DMS 273 treated with DMSO at 0.1 percent for 48 hours (cell line): ENCODE results near the gene NPY4R.
"Not testable (repeated sequence)": the region's sequence is repeated elsewhere in the genome, so short reads cannot be mapped to it uniquely, and the experiment has no call there.

Experiments used
- DNase-seq: peaks from one replicate; lab custom pipeline; 2025; lab: John Stamatoyannopoulos, UW

NPY4R gene

DNA sequence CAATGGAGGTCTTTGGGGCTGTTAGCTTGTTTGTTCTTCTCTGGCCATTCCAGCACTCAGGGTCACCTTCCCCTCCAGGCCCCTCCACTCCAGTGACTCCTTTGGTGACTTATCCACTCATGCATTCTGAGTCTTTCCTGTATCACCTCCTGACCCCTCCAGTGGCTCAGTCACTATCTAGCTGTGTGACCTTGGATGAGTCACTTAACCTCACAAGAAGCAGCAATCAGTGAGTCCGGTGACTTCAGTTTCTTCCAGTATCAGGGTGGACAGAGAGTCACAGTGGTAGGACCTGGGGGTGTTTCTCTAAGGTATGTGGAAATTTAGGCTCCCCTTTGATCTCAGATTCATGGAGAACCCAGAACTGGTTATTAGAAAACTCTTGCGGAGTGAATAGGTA, 9.8 kb downstream of the NPY4R start:
- not testable (repeated sequence) for DNase-seq

DNA sequence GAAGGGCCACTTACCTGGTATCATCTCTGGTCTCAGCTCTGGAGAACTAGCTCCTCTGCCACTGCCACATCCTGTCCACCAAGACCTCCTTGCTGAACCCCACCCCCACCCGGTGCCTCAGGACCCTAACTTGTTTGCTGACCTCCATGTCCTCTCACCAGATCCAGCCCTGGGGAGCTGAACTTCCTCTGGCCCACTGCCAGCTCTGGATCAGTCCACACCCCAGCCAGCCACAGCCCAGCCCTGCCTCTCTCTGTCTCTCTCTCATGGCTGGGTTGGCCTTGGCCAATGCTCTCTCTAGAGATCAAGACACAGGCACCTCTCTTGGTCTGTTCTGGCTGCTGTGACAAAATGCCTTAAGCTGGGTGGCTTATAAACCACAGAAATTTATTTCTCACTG, 14.4 kb downstream of the NPY4R start:
- DNase-seq = not testable (repeated sequence)

DNA sequence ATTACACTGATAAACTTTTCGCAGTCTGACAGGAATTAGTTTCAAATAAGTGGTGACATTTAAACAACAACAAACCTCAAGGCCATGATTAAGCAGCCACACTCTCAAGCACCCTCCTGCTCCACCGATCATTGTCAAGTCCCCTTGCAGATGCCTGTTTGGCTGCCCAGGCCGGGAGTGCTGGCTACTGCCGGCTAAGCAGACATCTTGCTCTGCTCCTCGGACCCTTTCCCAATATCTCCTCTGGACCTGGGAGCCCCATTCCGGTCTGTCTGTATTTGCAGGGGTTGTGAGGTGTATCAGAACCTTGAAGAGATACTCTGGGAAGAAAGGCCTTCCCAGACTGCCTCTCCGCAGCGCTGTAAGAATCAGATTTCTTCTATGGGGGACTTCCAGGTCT, 14.9 kb downstream of the NPY4R start:
- not testable (repeated sequence) for DNase-seq

DNA sequence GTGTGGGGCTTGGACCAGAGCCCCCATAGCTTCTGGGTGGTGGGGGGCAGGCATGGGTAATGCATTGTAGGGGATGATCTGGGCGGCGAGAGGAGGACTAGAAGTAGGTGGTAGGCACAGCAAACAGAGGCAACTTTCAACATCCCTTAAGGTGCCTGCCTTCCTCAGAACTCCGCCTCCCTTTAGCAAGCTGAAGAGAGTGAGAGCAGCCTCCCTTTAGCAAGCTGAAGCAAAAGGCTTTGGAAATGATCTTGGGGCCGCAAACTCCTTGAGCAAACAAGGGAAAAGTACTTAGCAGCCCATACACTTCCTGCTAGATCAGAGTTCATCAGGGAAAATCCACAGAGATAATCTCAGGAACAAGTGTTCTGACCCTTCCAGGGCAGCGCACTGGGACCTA, 18.3 kb downstream of the NPY4R start:
- DNase-seq = not testable (repeated sequence)

DNA sequence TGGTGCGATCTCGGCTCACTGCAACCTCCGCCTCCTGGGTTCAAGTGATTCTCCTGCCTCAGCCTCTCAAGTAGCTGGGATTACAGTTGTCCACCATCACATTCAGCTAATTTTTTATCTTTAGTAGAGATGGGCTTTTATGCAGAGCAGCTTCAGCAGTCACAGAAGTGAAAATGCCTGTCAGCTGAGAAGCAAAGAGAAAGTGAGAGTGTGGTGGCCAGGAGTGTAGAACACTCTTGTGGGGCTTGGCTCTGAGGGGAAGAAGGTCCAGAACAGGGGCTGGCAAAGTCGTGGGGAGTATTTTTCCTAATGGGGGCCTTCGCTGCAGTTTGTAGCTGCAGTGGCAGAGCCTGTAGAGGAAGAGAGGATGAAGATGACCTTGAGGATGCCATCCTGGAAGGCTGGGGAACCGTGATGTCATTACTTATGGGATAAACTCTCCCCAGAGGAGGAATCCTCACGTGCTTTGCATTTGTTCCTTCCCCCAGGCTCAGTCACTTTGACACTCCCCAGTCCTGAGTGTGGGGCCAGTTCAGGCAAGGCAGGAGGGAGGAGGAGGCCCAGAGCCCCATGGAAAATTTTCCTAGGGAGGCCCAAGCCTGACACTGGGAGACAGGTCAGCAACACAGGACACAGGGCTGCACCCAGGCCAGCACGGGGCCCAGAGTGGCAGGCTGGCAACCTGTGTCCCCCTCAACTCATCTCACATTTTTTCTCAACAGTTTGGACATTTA, 20.2 kb downstream of the NPY4R start:
- DNase-seq = not testable (repeated sequence)

DNA sequence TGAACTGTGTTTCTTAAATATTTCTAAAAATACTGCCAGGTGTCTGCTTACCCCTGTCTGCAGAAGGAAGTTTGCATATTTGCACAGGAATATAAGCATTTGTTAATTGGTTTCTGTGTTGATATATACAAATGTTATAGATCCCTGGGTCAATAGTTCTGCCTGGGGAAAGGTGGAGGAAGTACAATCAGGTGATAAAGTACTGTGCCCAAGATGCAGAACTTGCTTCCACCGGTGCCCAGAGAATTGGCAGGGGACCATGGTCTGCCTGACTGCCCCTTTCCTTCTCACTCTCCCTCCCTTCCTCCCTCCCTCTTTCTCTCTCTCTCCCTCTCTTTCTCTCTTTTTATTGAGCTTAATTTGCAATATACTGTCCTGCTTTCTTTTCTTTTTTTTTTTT, 22.3 kb downstream of the NPY4R start:
- DNase-seq = not testable (repeated sequence)

DNA sequence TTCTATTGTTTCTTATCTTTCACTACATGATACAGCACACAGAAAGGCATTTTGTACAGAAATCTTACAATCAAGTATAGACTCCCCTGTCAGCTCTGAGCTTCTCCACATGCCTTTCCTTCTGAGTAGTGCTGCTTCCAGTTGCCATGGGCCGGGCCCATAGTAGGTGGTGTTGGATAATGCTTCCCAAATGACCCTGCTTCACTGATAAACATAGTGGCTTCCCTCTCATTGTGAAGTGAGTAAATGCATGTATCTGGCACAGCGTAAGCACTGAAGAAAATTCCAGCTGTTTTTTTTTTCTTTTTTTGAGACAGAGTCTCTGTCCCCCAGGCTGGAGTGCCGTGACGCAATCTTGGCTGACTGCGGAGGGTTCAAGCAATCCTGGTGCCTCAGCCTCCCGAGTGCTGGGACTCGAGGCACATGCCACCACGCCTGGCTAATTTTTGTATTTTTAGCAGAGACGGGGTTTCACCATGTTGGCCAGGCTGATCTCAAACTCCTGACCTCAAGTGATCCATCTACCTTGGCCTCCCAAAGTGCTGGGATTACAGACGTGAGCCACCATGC, 23.0 kb downstream of the NPY4R start:
- not testable (repeated sequence) for DNase-seq

DNA sequence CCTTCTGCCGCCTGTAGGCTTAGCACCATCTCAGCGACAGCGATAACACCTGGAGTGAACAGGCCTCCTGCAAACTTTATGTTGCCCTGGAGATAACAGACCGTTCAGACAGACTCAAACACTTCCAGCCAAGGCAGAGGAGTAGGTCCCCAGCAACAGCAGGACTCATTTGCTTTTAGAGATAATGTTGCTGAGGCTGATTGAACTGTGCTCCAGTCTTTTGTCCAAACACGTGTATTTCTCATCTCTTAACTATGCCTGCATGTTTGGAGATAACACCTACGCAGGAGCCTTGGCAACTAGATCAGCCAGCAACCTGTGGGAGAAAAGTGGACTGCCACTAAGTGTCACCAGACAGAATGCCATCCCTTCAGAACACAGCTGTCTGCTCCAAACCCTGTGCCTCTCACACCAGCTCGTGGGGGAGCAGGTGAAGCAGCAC, 23.9 kb downstream of the NPY4R start:
- DNase-seq = not testable (repeated sequence)

DNA sequence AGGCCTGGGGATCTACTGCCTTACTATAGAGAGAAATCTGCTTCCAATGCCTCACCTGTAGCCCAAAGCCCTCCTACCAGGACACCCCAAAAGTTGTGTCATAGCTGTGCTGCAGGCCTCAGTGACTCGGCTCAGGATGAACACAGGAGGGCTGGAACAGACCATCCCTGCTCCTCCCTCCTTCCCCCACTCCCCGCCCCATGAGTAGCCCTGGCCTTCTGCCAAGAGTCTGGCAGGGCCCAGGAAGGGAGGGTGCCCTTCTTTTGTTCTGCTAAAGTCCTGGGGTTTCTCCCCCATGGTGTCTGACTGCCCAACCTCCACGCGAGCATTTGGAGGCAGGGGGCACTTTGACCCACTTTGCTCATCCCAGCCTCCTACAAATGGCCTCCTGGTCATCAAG, 24.8 kb downstream of the NPY4R start:
- not testable (repeated sequence) for DNase-seq

DNA sequence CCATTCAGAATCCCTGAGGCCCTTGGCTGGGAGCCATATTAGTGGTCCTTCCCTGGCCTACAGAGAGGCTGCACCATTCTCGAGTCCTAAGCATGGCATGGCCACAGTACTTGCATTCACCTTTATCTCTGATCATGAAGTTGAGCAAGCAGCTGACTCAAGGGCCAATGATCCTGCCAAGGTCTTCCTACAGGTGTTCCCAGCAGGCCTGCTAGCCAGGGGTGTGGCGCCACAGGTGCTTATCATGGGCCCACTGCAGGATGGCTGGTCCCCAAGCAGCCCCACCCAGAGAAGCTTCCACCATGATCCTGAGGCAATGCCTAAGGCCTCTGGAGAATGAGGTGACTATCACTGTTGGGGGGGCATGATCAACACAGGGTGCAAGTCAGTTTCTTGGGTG, 42.2 kb downstream of the NPY4R start:
- not testable (repeated sequence) for DNase-seq

DNA sequence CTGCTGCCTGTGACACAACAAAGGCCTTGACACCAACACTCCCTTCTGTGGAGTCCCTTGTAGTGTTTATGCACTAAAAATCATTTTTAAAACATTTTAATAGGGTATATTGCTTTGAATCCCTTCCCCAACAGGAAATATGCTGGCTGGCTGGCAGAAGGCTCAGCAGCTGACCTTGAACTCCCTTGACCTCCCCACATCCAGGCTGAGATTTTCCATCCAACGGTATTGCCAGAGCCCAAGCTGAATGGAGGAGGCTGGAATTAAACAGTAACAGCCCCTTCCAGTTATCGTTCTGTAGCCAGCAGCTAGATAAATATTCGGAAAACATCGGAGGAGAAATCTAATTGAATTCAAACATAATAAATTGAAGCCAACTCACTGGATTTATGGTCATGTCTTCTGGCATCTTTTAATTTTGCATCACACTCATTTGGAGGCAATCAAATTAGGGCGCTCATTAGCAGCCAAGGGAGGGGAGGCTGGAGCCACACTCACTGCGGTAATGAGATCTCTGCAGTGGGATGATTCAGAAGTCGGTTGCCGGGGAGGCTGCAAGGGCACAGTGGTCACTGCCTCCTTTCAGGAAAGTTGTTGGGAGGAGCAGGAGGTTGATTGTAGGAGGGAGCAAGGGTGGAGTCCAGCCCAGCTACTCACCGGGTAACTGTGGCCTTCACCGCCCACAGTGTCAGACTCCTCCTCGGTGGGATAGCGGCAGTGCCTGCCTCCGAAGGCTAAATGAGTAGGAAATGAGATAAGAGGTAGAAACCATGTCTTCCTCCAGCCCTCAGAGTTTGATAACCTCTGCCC, 46.0 kb downstream of the NPY4R start:
- DNase-seq = not testable (repeated sequence)

DNA sequence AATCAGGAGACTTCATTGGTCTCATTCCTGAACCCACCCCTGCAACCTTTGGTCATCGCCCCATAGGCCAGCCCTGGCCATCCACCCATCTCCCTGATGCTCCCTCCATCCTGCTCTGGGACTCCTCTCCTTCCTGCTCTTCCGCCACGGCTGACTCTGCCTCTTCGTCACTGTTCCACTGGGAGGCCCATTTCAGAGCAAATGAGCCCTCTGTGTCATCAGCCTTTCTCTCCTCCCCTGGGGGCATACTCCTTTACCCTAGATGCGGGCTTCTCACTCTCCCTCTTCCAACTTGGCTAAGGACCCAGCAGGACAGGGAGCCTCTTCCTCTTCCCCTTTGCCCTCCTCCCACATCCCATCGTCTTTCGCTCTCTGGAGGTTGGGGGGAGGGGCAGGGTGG, 47.5 kb downstream of the NPY4R start:
- not testable (repeated sequence) for DNase-seq

DNA sequence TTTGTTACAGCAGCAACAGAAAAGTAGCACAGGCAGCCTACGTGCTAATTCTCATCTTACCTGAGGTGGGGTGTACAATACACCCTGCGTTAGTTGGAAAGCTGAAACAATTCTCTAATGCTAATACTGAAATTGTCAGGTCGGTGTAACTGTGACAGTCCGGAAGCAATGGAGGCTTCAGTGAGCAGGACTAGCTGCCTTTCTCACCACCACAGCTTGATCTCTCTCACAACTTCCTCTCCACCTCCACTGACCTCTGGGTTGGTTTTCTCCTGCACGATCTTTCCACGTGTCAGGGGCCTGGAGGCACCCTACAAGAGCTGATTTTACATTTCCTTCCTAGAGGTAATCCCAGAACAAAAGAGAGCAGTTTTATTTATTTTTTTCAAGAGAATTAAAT, 50.5 kb downstream of the NPY4R start:
- DNase-seq = not testable (repeated sequence)

DNA sequence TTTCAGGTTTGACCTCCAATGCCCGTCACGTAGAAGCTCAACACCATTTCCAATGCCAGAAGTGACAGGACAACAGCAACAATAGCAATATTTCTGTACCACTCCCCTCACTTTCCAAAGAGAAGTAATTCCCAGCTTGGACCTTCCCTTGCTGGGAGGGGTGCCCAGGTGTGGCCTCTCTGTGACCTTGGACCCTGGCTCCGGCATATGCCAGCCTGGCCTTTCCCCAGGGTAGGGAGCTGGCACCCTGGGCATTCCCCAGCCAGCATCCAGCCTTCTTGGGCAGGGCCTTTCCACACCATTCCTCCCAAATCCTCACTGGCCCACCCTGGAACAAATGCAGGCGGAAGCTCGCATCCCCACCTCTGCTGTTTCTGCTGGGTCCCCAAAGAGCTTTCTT, 53.1 kb downstream of the NPY4R start:
- not testable (repeated sequence) for DNase-seq

DNA sequence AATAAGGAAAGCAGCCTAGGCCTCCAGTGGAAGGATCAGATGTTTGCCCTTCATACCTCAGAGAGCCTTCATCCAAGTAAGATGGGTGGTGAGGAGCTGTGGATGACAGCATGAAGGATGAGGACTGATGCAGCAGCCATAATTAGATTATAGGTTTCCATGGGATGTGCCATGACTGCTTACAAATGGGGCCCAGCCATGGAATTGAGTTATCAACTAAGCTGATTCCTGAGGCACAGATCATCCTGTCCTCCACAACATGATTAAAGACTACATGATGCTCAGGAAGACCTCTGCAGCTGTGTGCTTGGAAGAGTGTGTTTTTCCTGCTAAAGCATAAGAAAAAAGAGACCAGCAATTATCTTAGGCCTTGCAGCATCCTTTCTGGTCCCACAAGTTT, 54.6 kb downstream of the NPY4R start:
- DNase-seq = not testable (repeated sequence)
